Left renal pelvis (tissue), 4 donors: Measurements from ENCODE around the gene DGAT2L6. TPM values are rescaled to one million over a fixed set of nuclear protein-coding genes. Genes with fewer than 3 reads are reported as not detected.

Experiments used
- DNase-seq, 4 donors: peaks; one replicate each; pipeline ENCODE4 v3.0.0-alpha.2; 2013; ENCODE audit warnings: low read depth in 4 of 4, low spot score in 3 of 4
- polyA plus RNA-seq, 4 donors: library from polyadenylated mRNA; unstranded; fragments of 120-200 nt; gene quantifications; one replicate each; pipeline ENCODE4 v1.2.1, GENCODE V29; 2013; ENCODE audit not compliant: insufficient read length in 4 of 4

Gene DGAT2L6
- not detected for polyA plus RNA-seq

- no peak for DNase-seq
These were observed at the start of gene DGAT2L6 for GRCh38 chrX:70176938-70177533. Gene DGAT2L6 (plus strand): TSS chrX:70177483. CDS start chrX:70177583, 100 bp downstream.

DNA sequence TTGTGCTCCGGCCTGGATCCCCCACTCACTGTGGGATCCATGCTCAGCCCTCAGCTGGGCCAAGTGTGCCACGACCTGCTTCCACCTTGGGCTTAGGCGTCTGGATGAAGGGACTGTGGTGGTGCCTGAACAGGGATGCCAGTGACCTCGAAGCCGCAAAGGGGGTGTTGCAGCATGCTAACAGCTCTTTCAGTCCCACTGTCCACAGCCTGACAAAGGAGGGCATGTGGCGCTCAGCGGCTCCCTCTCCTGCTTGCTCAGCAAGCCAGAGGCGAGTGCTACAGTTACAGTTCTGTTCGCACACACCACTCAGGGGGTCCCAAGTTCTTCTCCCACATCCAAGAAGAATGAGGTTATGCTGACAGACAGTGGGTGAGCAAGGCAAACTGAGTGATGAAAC lies 49.2 kb upstream of the DGAT2L6 start:
- no peak for DNase-seq

DNA sequence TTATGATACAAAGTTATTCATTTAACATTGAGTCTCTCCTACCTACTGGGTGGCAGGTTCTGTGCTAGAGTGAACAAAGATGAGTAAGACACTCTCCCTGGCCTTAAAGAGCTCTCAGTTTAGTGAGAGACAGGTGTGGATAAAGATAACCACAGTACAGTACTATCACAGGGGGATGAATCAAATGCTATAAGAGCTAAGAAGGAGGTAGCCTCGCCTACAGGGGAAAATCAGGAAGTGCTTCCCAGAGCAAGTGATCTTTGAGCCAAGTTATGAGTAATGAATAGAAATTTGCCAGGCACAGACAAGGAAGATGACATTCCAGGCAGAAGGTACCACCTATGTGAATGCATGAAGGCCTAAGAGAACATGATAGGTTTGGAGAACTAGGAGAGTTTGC lies 47.5 kb upstream of the DGAT2L6 start:
- DNase-seq: no peak

DNA sequence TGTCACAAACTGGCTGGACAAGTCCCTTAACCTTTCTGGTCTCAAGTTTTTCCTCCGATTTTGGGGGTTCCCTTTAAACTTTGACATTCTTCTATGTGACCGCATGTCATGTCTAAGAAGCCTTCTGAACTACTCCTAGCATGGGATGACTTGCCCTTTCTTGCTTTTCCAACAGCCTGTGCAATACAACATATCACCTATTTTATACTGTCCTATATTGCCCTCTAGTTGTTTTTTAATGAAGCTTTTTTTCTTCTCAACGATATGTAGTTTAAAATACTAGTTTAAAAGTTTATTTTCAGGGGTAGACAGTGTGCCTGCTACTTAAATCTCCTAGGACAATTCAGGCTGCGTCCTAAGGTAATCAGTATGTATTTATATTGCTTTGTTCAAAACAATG lies 45.1 kb upstream of the DGAT2L6 start:
- DNase-seq: no peak

DNA sequence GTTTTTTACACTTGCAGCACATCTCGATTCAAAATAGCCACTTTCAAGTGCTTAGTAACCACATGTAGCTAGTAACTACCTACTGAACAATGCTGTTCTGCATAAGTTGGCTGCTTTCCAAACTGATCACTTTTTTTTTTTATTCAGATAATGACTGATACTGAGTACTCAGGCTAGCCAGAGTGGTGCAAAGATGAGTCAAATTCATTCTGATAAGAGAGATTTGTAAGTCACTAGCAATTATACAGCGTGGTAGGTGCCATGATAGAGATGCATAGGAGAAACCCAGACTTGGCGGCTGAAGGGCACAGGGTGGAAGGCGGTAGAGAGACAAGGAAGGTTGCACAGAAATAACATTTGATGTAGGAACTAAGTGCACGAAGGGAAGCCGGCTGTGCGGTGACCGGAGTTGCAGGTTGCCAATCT lies 44.4 kb upstream of the DGAT2L6 start:
- peak in 1 of 4 donors; percentile 0 for DNase-seq

DNA sequence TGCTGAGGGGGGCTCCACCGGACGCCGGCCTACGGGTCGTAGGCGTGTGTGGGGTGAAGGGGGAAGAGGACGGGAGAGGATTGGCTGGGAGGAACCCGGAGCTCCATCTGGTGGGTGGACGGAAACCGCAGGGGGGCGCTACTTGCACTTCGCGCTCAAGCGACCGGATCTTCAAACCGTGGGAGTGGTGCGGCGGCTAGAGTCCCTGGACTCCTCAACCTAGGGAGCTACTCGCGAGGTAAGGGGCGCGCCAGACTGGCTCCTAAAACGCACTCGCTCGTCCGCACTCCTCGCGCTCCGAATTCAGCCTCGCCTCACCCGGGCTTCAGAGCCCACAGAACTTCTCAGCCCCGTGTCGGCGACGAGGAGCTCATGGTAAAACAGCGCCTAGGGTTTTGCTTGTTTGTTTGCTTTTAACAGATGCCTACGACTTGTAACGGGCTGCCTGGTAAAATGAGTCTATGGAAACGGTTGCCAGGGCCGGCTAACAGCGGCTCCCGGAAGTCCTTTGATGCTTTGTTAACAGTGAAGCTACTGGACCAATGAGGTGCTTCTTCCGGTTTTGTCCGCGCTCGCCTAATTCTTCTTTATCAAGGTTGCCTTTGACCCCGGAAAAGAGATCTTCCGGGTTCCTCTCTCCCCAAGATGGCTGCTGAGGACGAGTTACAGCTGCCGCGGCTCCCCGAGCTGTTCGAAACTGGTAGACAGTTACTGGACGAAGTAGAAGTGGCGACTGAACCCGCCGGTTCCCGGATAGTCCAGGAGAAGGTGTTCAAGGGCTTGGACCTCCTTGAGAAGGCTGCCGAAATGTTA lies 43.8 kb upstream of the DGAT2L6 start, which contains the start of gene IGBP1:
IGBP1 (plus strand) TSS at position 145 of the 813 bp plus-strand sequence; CDS start at position 646, 501 bp downstream.
- DNase-seq: peak; percentile 53 to 71 (median 70)

- peak in 1 of 4 donors; percentile 0 for DNase-seq
These were observed 43.2 kb upstream of the DGAT2L6 start for GRCh38 chrX:70134116-70134477.

DNA sequence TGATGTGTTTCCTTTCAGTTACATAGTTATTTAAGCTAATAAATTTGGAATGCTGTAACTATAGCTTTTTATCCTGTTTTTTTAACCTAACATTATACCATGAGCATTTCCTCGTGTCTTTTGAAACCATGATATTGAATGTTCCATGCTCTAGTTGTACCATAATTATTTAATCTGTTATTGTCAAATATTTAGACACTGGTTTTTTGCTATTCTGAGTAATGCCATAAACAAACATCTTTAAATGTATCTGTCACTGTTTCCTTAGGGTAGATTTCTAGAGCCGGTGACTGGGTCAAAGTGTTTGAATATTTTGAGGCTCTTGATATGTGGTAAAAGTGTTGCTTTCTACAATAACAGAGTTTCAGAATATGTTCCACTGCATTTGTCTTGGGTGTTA lies 38.7 kb upstream of the DGAT2L6 start:
- no peak for DNase-seq

GRCh38 chrX:70139736-70140135 lies 37.5 kb upstream of the DGAT2L6 start:
- DNase-seq: no peak

DNA sequence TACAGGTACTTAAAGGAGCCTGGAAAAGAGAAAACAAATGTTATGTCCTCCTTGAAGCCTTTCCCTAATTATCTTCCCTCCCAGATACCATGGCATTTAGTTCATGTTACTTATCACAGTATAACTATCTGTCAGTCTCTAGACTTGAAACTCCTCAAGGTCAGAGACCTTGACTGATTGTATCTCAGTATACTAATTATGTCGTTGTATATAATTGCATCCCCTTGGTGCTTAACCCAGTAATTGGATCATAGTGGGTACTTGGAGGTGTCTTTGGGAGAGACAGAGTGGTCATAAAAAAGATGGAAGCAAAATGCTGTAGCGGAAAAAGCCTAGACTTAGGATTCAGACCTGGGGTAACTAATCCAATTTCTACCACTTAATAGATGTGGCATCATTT lies 35.9 kb upstream of the DGAT2L6 start:
- DNase-seq: no peak

DNA sequence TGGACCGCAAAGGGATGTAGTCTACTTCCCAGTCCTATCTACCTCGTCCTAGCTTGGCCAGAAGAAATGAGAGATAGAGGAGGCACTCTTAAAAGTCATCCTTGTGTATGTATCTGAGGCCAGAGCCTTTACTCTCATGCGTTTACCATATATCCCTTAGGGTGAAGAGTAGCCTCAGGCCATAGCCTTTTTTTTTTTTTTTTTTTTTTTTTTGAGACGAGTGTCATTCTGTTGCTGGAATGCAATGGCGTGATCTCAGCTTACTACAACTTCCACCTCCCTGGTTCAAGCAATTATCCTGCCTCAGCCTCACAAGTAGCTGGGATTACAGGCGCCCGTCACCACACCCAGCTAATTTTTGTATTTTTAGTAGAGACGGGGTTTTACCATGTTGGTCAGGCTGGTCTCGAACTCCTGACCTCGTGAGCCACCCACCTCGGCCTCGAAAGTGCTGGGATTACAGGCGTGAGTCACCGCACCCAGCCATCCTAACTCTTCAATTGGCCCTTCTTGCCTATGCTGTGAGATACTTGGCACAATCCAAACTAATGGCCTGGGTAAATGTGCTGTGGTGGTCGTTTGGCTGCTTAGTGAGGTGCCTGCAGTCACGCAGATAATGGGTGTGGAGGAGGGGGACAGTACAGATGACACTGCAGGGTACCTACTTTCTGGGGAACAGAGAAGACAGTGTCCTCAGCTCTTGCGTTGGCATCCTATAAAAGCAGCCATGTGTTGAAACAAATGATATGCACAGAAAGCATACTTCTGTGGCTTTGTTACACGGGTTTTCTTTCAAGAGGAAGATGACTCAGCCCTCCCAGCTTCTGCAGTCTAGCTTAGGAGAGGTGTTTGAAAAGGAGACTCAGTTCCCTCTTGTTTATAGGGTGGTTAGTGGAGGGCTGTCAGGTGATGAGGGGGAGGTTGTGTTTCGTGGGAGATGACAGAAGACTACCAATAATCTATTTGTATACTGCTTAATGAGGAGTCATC lies 10.4 kb upstream of the DGAT2L6 start:
- no peak for DNase-seq

DNA sequence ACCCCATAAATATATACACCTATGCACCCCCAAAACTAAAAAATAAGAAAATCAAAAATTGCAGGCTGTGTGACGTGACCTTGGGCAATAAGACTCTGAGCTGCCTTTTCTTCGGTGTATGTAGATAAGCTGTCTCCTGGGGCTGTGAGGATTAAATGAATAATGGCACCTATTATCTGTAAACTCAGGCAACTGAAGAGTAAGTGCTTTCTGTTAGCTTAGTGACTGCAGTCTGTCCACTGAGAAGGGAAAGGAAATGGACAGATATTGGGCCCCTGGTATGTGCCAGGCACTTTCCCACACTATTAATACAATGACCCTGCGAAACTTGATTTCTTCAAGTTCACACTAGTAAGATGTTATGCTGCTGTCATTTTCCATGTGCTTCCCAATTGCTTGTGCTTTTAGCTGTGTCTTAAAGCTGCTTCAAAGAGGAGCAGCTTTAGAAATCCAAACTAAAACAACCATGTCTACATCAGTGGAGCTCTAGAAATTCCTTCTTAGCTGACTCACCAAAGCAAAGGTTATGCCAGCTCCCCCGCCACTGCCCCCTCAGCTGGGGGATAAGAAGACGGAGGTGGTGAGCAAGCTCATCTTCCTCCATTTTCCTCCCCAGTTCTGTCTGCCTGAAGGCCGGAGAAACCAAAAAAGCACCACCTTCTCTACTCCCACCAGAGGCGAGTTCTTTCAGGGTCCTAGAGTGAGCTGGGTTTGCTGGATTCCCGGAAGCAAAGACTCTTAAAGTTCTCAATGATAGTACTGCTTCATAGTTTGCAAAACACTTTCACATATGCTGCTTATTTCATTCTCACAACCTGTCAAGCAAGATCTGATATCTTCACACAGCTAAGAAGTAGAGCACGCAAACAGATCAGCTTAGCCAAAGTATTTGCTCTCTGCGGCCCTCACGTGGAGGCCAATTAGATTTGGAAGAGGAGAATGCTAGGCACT lies 8.8 kb upstream of the DGAT2L6 start:
- DNase-seq: peak in 2 of 4 donors; percentile 1 to 8

DNA sequence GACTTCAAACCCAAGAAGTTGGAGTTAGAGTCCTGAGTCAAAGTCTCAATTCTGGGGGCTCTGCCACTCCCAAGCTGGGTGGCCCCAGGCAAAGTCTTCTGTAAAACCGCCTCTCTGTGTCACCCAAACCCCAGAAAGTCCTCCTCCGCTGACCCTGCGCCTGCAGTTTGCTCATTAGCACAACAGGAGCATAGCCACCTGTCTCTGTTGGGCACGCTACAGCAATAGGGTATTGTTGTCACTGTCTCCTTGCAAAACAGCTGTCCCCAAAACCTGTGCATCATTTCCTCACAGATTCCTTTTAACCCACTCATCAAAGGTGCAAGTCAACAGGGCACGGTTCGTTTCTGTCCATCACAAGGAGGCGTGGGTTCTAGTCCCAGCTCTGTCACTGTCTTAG lies 8.0 kb upstream of the DGAT2L6 start:
- no peak for DNase-seq

DNA sequence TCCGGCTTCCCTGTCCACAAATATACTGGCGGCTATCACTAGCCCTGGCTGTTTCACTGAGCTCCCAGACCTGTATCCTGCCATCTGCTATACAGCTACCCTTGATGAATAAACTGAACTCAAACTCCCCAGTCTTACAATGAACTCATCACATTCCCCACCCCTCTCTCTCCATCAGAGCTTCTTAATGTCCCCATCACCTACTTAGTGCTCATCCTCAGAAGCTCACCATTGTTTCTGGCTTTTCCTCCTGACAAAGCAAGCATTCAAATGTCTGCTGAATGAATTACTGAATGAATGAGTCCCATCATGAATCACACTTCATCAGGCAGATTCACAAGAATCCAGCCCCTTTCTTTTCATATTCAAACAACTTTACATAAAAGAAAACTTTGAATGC lies 5.7 kb upstream of the DGAT2L6 start:
- no peak for DNase-seq

GRCh38 chrX:70172221-70172620 lies 5.1 kb upstream of the DGAT2L6 start:
- DNase-seq: no peak

- no peak for DNase-seq
These were observed 4.3 kb upstream of the DGAT2L6 start for GRCh38 chrX:70172964-70173363.

DNA sequence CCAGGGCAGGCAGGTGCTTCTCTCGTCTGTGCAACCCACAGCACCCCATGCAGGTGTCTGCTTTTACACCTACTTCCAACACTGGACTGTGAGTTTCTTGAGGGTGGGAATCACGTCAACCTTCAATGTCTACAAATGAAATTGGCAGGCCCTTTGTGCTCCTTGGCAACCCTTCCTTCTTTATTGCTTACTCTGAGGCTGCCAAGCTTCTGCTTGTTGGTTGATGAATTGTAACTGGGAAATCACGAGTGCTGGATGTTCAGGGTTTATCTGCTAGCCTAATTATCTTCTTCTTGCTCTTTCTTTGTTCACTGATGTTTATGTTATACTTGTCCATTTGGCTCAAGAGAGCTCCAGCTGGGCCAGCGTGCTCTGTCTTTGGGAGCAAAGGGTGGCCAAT lies 2.5 kb upstream of the DGAT2L6 start:
- no peak for DNase-seq

DNA sequence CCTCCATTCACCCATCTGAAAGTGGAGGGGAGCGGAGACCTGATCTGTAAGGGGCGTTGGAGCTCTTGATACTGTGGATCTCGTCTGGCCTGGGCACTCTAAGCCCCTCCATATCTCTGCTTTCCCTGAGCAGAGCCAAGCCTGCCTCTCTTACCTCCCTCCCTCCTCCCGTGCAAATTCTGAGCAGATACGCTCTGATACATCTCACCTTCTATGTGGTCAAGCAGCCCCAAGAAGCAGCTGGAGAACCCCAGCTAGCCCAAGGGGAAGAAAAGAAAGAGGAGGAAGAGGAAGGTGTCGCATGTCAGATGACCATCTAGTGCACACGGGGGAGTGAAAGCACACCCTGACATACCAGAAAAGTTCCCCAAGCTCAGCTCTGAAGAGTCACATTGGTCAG lies 1.9 kb upstream of the DGAT2L6 start:
- no peak for DNase-seq

GRCh38 chrX:70183091-70183490 lies 5.8 kb downstream of the DGAT2L6 start:
- DNase-seq: no peak

DNA sequence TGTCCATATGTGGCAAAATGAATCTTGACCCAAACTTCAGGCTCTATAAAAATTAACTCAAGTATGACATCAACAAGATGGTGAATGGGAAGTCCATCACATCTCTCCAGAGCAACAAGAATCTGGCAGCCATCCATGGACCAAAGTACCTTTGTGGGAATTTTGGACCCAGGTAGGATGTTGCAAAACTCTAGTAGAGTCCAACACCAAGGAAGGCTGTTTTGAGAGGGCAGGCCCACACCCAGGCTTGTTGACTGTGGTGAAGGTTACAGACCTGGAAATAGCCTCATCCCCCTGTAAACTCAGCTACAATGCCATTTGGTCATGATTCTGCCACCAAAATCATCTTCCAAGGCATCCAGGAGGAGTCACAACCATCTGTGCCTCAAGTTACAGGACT lies 12.9 kb downstream of the DGAT2L6 start:
- no peak for DNase-seq
